ENCODE results near the gene NHERF2. TPM values are rescaled to one million over a fixed set of nuclear protein-coding genes. Genes with fewer than 3 reads are reported as not detected.

The NHERF2 gene
- total and polyA plus RNA-seq, 2 experiments from 2014 or later: 12.0 to 16.5 TPM

- Histone ChIP-seq H3K36me3 (ENCODE audit: insufficient read depth) (no peaks in the 10 kb centered on the region), H3K79me2 (replicated peaks; ENCODE audit: insufficient read depth) (no peaks in the 10 kb centered on the region), H3K4me2 (no peak overlapping the region), H3K27me3 (ENCODE audit: insufficient read depth) (no peaks in the 10 kb centered on the region), H3F3A (replicated peaks; ENCODE audit: low read depth) (no peaks in the 10 kb centered on the region), H3K4me1 (ENCODE audit: insufficient read depth) (no peaks in the 10 kb centered on the region), H3K4me3 (no peak overlapping the region), H3K27ac (ENCODE audit: low read depth) (no peak overlapping the region), H4K20me1 (replicated peaks; ENCODE audit: insufficient read depth) (no peaks in the 10 kb centered on the region), H3K9me2 (ENCODE audit: insufficient read depth) (no peaks in the 10 kb centered on the region), H2AFZ (no peak overlapping the region)
- Mint-ChIP-seq H3K4me1 (no peaks in the 10 kb centered on the region), H3K36me3 (ENCODE audit: low read depth) (peaks cover 5% of the 10 kb centered on the region; the same call in 1 of the 3 replicates), H3K4me3 (no peak overlapping the region), H3K27me3 (ENCODE audit: insufficient read depth, low read depth, poor library complexity) (peaks cover 2% of the 10 kb centered on the region), H3K27ac (no peak overlapping the region), H3K9me3 (no peaks in the 10 kb centered on the region)
- no peak for DNase-seq (ENCODE audit: low spot score)
- TF ChIP-seq STAT1 (IDR thresholded peaks at IDR 0.05; ENCODE audit: unreplicated experiment) (no peak), EZH2phosphoT487 (IDR thresholded peaks at IDR 0.05; ENCODE audit: unreplicated experiment) (no peak), JUNB (IDR thresholded peaks at IDR 0.05; ENCODE audit: unreplicated experiment) (no peak), ZNF331 (CRISPR knock-in tag; IDR thresholded peaks at IDR 0.05; ENCODE audit: low read depth) (no peak), REST (IDR thresholded peaks at IDR 0.05; ENCODE audit: unreplicated experiment) (no peak), ZNF114 (CRISPR knock-in tag; IDR thresholded peaks at IDR 0.05) (no peak), CREB1 (CRISPR knock-in tag; IDR thresholded peaks at IDR 0.05; ENCODE audit: low read depth) (no peak), EZH2 (IDR thresholded peaks at IDR 0.05; ENCODE audit: low read depth, unreplicated experiment) (no peak), NANOG (IDR thresholded peaks at IDR 0.05; ENCODE audit: borderline replicate concordance) (no peak), POLR2AphosphoS5 (IDR thresholded peaks at IDR 0.05; ENCODE audit: low read depth) (no peak), ZNF462 (CRISPR knock-in tag; IDR thresholded peaks at IDR 0.05) (no peak), ETS1 (IDR thresholded peaks at IDR 0.05) (no peak)
- ATAC-seq: no peak
Measured at GRCh38 chr16:2081201-2082084, 54.7 kb downstream of the NHERF2 start.
